ENCODE results near the gene RYR3. TPM values are rescaled to one million over a fixed set of nuclear protein-coding genes. Genes with fewer than 3 reads are reported as not detected.

Gene RYR3
- total and polyA plus RNA-seq, 4 donors: 13.0 to 33.6 (median 20.0) TPM

DNA sequence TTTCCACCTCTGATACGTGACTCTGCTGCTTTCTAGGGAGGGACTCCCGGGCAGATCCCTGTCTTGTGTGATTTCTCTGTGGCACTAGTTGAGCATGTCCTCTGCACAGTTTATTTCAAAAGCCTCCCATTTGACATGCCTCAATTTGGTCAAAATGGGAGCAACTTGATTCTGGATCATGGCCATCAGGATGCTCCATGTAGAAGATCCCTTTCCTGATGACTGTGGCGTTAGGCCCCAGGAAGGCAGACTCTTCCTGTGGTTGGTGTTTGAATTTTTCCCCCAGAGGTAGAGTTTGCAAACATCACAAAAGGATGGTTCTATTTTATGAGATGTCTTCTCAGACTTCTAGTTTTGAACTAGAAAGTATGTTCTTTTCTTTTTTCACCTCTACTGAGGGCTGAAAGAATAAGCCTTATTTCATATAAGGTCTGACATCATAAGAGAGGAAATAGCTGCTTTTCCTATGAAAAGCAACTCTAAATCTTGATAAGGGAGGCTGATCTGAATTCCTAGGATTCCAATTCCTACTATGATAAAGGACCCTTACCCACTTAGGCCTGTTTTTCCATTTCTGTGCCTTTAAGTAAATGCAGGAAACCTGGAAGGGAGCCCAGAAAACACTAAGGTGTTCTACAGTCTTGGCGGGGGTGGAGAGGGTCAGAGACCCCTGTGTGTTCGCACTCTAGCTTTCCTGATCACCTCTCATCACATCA, 413.7 kb downstream of the RYR3 start:
- WGBS (ENCODE audit: insufficient coverage): 67% methylated on average over 4 of the region's 5 CpGs
- DNase-seq (ENCODE audit: low read depth in 4 of 6, low spot score in 6 of 6): no peak

DNA sequence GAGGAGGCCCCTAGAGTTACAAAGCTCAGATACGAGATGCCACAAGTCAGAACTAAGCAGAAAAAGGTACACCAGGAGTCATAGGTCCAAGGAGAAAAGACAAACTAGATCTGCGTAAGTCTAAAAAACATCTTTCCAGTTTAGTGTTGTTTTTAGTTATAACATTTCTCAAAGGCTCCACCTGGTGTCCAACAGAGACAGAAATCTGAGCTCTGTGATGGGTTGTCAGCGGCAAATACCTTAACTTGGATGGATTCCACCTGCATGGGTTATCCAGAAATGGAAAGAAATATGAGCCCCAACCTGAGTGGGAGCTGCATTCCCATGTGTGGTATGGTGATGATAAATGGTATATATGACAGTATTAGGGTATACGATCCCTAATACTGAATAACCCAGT, 418.9 kb downstream of the RYR3 start:
- Histone ChIP-seq H3K4me3 (ENCODE audit: low read depth, low read length) (no peak overlapping the region), H3K4me1 (ENCODE audit: control insufficient read depth, insufficient read depth, low read length) (no peaks in the 10 kb centered on the region), H3K9me3 (ENCODE audit: control insufficient read depth, insufficient read depth, low read length) (no peaks in the 10 kb centered on the region), H3K27me3 (ENCODE audit: control insufficient read depth, insufficient read depth, low read length) (no peaks in the 10 kb centered on the region), H3K36me3 (ENCODE audit: control insufficient read depth, insufficient read depth, low read length) (peaks cover 6% of the 10 kb centered on the region), H3K27ac (ENCODE audit: low read depth, low read length) (no peak overlapping the region)
- DNase-seq (ENCODE audit: low read depth in 4 of 6, low spot score in 6 of 6): peak in 2 of 6 donors; percentile 30 to 82
- WGBS (ENCODE audit: insufficient coverage): 50% methylated on average over 1 of the region's 4 CpGs

More for the DNA sequence above, 413.7 kb downstream of the RYR3 start:
- H3K27ac ChIP-seq (ENCODE audit: low read depth, low read length): no peak overlapping the region
- H3K9me3 ChIP-seq (ENCODE audit: control insufficient read depth, insufficient read depth, low read length): no peaks in the 10 kb centered on the region
- no peaks in the 10 kb centered on the region for H3K27me3 ChIP-seq (ENCODE audit: control insufficient read depth, insufficient read depth, low read length)
- H3K36me3 ChIP-seq (ENCODE audit: control insufficient read depth, insufficient read depth, low read length): peaks cover 9% of the 10 kb centered on the region
- H3K4me1 ChIP-seq (ENCODE audit: control insufficient read depth, insufficient read depth, low read length): no peaks in the 10 kb centered on the region
- H3K4me3 ChIP-seq (ENCODE audit: low read depth, low read length): no peak overlapping the region

DNA sequence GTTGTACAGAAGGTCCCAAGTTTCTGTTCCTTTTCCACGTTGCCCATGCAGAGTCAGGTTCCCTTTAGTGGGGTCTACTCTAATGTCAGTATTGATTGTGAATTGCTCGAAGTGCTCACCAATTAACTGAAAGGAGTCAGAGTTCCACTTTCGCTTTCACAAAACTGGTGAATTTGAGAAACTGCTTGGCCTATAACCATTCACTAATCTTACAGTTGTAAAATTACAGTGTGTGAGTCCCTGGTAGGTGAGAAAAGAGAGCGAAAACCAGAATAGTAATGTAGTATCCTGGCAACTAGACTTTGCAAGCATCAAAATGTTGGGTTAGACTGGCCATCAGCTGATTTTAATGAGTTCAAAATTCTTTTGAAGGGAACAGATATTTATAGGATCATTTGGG, 420.0 kb downstream of the RYR3 start:
- Histone ChIP-seq H3K36me3 (ENCODE audit: control insufficient read depth, insufficient read depth, low read length) (peaks cover 3% of the 10 kb centered on the region), H3K9me3 (ENCODE audit: control insufficient read depth, insufficient read depth, low read length) (no peaks in the 10 kb centered on the region), H3K4me1 (ENCODE audit: control insufficient read depth, insufficient read depth, low read length) (no peaks in the 10 kb centered on the region), H3K27me3 (ENCODE audit: control insufficient read depth, insufficient read depth, low read length) (no peaks in the 10 kb centered on the region), H3K27ac (ENCODE audit: low read depth, low read length) (no peak overlapping the region), H3K4me3 (ENCODE audit: low read depth, low read length) (no peak overlapping the region)
- no peak for DNase-seq (ENCODE audit: low read depth in 4 of 6, low spot score in 6 of 6)
- 100% methylated on average over 1 of the region's 4 CpGs for WGBS (ENCODE audit: insufficient coverage)

DNA sequence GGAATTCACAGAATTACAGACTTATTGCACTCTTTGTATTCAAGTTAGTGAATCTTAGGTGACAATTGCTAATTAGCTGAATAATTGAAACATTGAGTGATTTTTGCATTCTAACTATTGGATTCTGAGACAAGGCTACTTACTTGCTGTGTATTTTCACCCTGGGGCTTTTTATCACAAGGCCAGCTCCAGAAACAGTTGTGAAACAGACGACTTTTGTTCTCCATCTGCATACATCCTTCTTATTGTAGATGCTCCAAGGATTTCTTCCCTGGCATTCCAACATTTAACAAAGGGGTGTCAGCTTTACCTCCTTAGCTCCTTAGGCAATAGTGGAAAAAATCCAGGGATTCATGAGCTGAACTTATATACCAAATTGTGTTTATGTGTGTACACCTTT, 424.4 kb downstream of the RYR3 start:
- no peaks in the 10 kb centered on the region for H3K4me1 ChIP-seq (ENCODE audit: control insufficient read depth, insufficient read depth, low read length)
- DNase-seq (ENCODE audit: low read depth in 4 of 6, low spot score in 6 of 6): no peak
- 0% methylated on average over 1 of the region's 1 CpG for WGBS (ENCODE audit: insufficient coverage)

DNA sequence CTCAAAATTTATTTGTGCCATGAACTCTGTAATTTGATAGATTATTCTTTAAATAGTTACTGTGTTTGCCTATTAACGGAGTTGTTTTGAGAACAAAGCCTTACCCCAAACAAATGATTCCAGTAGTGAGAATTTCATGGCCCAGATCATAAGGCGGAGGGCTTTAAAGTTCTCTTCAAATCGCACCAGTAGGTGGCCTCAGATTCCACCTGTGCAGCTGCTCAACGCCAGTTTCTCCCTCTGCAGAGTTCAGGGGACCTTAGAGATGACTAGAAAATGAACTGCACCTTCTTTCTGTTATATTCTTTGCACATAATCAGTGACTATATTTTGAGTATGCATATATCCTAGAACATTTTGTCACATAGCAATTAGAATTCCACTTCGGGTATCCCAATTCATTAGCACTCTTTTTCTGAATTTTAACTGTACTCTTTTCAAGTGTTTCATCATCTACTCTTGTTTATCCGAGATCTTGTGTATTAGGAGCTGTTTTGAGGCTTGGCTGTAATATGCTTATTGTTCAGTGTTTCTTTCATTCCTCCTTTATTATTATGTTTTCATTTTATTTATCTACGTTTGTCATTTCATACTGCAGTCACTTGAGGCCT, 425.0 kb downstream of the RYR3 start:
- Histone ChIP-seq H3K36me3 (ENCODE audit: control insufficient read depth, insufficient read depth, low read length) (no peaks in the 10 kb centered on the region), H3K27me3 (ENCODE audit: control insufficient read depth, insufficient read depth, low read length) (no peaks in the 10 kb centered on the region), H3K4me1 (ENCODE audit: control insufficient read depth, insufficient read depth, low read length) (no peaks in the 10 kb centered on the region), H3K9me3 (ENCODE audit: control insufficient read depth, insufficient read depth, low read length) (no peaks in the 10 kb centered on the region), H3K4me3 (ENCODE audit: low read depth, low read length) (no peak overlapping the region), H3K27ac (ENCODE audit: low read depth, low read length) (no peak overlapping the region)
- no CpG with 5 or more reads among the region's 7 CpGs for WGBS (ENCODE audit: insufficient coverage)
- DNase-seq (ENCODE audit: low read depth in 4 of 6, low spot score in 6 of 6): peak in 2 of 6 donors; percentile 64 to 90

More for the DNA sequence above, 424.4 kb downstream of the RYR3 start:
- no peaks in the 10 kb centered on the region for H3K27me3 ChIP-seq (ENCODE audit: control insufficient read depth, insufficient read depth, low read length)
- no peak overlapping the region for H3K27ac ChIP-seq (ENCODE audit: low read depth, low read length)
- H3K9me3 ChIP-seq (ENCODE audit: control insufficient read depth, insufficient read depth, low read length): no peaks in the 10 kb centered on the region
- H3K36me3 ChIP-seq (ENCODE audit: control insufficient read depth, insufficient read depth, low read length): no peaks in the 10 kb centered on the region
- no peak overlapping the region for H3K4me3 ChIP-seq (ENCODE audit: low read depth, low read length)

DNA sequence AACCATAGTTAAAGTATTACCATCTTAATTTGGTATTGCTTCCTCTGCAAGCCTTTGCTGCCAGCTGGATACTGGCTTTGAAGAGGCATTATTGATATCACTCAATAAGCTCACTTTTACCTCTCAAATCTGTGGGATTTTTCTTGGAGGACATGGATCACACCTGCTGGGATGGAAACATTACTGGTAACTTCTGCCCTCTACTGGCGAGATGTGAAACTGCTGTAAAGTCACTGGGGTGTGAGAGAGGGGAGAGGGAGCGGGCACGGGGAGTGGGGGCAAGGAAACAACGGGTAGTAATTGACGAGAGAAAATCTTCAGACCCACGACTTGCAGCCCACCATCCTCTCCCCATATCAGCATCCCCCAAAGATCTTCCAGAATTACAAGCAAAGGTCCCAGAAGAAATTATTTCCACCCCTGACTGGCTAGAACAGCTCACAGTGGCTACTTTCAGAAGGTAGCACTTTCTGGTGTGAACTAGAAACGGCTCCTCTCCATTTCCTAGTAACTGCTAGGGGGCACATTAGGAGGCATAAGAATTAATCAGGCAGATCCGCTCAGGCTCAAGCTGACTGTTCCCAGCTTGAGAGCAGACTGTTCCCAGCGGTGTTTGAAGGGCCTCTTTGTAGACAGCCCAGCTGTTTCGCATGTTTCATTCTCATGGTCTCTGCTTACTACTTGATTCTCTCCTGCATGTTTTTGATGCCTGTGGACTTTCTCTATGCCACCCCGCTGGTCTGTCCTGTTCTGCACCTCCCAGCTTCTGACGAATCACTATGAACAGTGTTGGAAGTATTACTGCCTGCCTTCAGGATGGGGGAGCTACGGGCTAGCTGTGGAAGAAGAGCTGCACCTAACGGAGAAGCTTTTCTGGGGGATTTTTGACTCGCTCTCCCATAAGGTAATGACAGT, 427.2 kb downstream of the RYR3 start:
- 21% methylated on average over 10 of the region's 15 CpGs for WGBS (ENCODE audit: insufficient coverage)
- Histone ChIP-seq H3K4me3 (ENCODE audit: low read depth, low read length) (no peak overlapping the region), H3K27me3 (ENCODE audit: control insufficient read depth, insufficient read depth, low read length) (no peaks in the 10 kb centered on the region), H3K27ac (ENCODE audit: low read depth, low read length) (no peak overlapping the region), H3K4me1 (ENCODE audit: control insufficient read depth, insufficient read depth, low read length) (peaks cover 3% of the 10 kb centered on the region), H3K36me3 (ENCODE audit: control insufficient read depth, insufficient read depth, low read length) (no peaks in the 10 kb centered on the region), H3K9me3 (ENCODE audit: control insufficient read depth, insufficient read depth, low read length) (no peaks in the 10 kb centered on the region)
- peak in 2 of 6 donors; percentile 65 to 82 for DNase-seq (ENCODE audit: low read depth in 4 of 6, low spot score in 6 of 6)

DNA sequence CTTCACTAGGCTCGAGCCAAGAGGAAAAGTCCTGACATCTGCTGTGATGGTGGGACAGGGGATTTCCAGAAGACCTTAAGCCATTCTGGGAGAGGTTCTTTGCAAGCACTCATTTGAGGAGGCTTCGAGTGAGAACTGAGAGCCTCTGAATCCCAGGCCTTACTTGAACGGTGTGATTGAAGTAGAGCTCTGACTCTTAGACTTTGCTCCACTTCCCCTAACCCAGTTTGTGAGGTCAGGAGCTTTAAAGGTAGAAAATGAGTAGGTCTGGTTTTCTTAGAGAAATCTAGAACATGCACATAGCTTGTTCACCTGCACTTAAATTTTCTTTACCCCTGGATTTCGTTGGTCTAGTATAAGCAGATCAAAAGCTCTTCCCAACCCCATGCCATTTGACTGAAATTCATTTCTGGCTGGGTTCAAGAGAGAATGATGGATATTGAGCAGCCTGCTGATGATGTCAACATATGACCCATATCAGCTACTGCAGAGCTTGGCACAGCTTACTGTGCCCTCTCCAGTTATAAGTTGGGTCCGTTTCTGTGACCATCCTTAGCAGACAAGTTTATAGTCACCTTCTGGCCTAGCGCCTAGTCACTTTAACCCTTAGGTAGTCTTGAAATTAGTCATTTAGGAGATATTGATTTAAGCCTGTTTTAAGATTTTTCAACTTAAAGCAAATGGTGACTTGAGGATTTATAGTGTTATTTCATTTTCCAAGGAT, 428.3 kb downstream of the RYR3 start:
- Histone ChIP-seq H3K4me1 (ENCODE audit: control insufficient read depth, insufficient read depth, low read length) (peaks cover 3% of the 10 kb centered on the region), H3K36me3 (ENCODE audit: control insufficient read depth, insufficient read depth, low read length) (no peaks in the 10 kb centered on the region), H3K27ac (ENCODE audit: low read depth, low read length) (no peak overlapping the region), H3K27me3 (ENCODE audit: control insufficient read depth, insufficient read depth, low read length) (no peaks in the 10 kb centered on the region), H3K4me3 (ENCODE audit: low read depth, low read length) (no peak overlapping the region), H3K9me3 (ENCODE audit: control insufficient read depth, insufficient read depth, low read length) (no peaks in the 10 kb centered on the region)
- DNase-seq (ENCODE audit: low read depth in 4 of 6, low spot score in 6 of 6): no peak
- WGBS (ENCODE audit: insufficient coverage): 100% methylated on average over 1 of the region's 6 CpGs

DNA sequence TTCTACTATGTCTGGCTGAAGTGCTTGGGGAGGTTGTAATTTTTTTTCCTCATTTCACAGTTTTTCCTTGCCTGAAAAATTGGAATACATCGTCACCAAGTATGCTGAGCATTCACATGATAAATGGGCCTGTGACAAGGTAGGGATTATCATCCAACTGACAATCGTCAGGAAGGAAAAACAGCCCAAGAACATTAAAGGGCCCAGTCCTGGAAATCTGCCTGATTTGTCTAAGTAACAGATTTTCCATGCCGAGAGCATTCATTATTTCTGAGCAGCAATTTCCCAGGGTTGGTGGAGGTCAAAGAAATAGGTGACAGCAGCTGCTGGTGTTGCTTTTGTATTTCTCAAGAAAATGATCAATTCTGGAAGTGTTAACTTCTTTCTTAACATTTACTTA, 431.5 kb downstream of the RYR3 start:
- Histone ChIP-seq H3K4me1 (ENCODE audit: control insufficient read depth, insufficient read depth, low read length) (peaks cover 3% of the 10 kb centered on the region), H3K9me3 (ENCODE audit: control insufficient read depth, insufficient read depth, low read length) (no peaks in the 10 kb centered on the region), H3K36me3 (ENCODE audit: control insufficient read depth, insufficient read depth, low read length) (no peaks in the 10 kb centered on the region), H3K4me3 (ENCODE audit: low read depth, low read length) (no peak overlapping the region), H3K27me3 (ENCODE audit: control insufficient read depth, insufficient read depth, low read length) (no peaks in the 10 kb centered on the region), H3K27ac (ENCODE audit: low read depth, low read length) (no peak overlapping the region)
- peak in 2 of 6 donors; percentile 42 to 58 for DNase-seq (ENCODE audit: low read depth in 4 of 6, low spot score in 6 of 6)
- WGBS (ENCODE audit: insufficient coverage): 59% methylated on average over 2 of the region's 3 CpGs

DNA sequence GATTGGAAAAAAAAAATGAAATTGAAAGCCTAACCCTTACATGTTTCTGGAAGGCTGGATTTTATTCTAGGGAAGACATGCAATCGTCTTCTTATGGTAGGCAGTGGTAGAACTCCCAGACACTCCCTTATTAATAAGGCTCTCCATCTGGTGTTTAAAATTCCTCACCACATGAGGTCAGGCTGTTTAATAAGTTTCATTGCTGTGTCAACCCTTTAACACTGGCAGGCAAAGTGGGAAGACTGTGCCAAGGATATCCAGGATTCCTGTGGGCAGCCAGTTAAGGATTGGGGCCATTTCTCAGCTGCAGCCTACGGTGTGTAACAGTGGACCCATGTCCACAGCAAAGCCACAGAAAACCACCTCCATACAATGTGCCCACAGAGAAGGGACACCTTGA, 432.0 kb downstream of the RYR3 start:
- Histone ChIP-seq H3K36me3 (ENCODE audit: control insufficient read depth, insufficient read depth, low read length) (no peaks in the 10 kb centered on the region), H3K9me3 (ENCODE audit: control insufficient read depth, insufficient read depth, low read length) (no peaks in the 10 kb centered on the region), H3K27me3 (ENCODE audit: control insufficient read depth, insufficient read depth, low read length) (no peaks in the 10 kb centered on the region), H3K27ac (ENCODE audit: low read depth, low read length) (no peak overlapping the region), H3K4me3 (ENCODE audit: low read depth, low read length) (no peak overlapping the region), H3K4me1 (ENCODE audit: control insufficient read depth, insufficient read depth, low read length) (peaks cover 3% of the 10 kb centered on the region)
- WGBS (ENCODE audit: insufficient coverage): no CpG with 5 or more reads among the region's 2 CpGs
- peak in 2 of 6 donors; percentile 68 to 72 for DNase-seq (ENCODE audit: low read depth in 4 of 6, low spot score in 6 of 6)
